DMS114 treated with DMSO at 0.1 percent for 48 hours (cell line): ENCODE measurements around the gene SAMD13.

ENCODE experiments used
- DNase-seq: peaks from one replicate; lab custom pipeline; 2025; ENCODE audit not compliant: unreplicated experiment; lab: John Stamatoyannopoulos, UW

Gene SAMD13

GRCh38 chr1:84301004-84301784 is at the start of gene SAMD13:
Gene SAMD13 (plus strand): TSS chr1:84301708. CDS start chr1:84303235, 1,527 bp downstream.
- DNase-seq, result no peak

- no peak for DNase-seq
Observed at GRCh38 chr1:84253036-84253435, 48.5 kb upstream of the SAMD13 start.

- no peak for DNase-seq
Observed at GRCh38 chr1:84253891-84254290, 47.6 kb upstream of the SAMD13 start.

- DNase-seq, result no peak
Observed at GRCh38 chr1:84254703-84255238, 46.7 kb upstream of the SAMD13 start.

GRCh38 chr1:84255582-84255981 is 45.9 kb upstream of the SAMD13 start:
- DNase-seq, result no peak

GRCh38 chr1:84257617-84258016 is 43.9 kb upstream of the SAMD13 start:
- no peak for DNase-seq

GRCh38 chr1:84259376-84259775 is 42.1 kb upstream of the SAMD13 start:
- no peak for DNase-seq

- no peak for DNase-seq
Observed at GRCh38 chr1:84259989-84260388, 41.5 kb upstream of the SAMD13 start.

GRCh38 chr1:84260852-84261518 is 40.5 kb upstream of the SAMD13 start:
- no peak for DNase-seq

GRCh38 chr1:84264961-84265360 is 36.5 kb upstream of the SAMD13 start:
- DNase-seq, result no peak

GRCh38 chr1:84265867-84266266 is 35.6 kb upstream of the SAMD13 start:
- no peak for DNase-seq

- DNase-seq, result no peak
Observed at GRCh38 chr1:84266748-84267147, 34.8 kb upstream of the SAMD13 start.

GRCh38 chr1:84267476-84267875 is 34.0 kb upstream of the SAMD13 start:
- no peak for DNase-seq

GRCh38 chr1:84268346-84268745 is 33.2 kb upstream of the SAMD13 start:
- no peak for DNase-seq

- DNase-seq, result no peak
Observed at GRCh38 chr1:84269306-84269705, 32.2 kb upstream of the SAMD13 start.

- DNase-seq, result no peak
Observed at GRCh38 chr1:84271441-84272151, 29.9 kb upstream of the SAMD13 start.

GRCh38 chr1:84272401-84272800 is 29.1 kb upstream of the SAMD13 start:
- DNase-seq, result no peak

- no peak for DNase-seq
Observed at GRCh38 chr1:84277343-84278059, 24.0 kb upstream of the SAMD13 start.

GRCh38 chr1:84278905-84279304 is 22.6 kb upstream of the SAMD13 start:
- DNase-seq, result no peak

GRCh38 chr1:84280912-84281311 is 20.6 kb upstream of the SAMD13 start:
- no peak for DNase-seq

- DNase-seq, result no peak
Observed at GRCh38 chr1:84282780-84283333, 18.7 kb upstream of the SAMD13 start.
